ENCODE measurements around the gene MON2.

The MON2 gene

DNA sequence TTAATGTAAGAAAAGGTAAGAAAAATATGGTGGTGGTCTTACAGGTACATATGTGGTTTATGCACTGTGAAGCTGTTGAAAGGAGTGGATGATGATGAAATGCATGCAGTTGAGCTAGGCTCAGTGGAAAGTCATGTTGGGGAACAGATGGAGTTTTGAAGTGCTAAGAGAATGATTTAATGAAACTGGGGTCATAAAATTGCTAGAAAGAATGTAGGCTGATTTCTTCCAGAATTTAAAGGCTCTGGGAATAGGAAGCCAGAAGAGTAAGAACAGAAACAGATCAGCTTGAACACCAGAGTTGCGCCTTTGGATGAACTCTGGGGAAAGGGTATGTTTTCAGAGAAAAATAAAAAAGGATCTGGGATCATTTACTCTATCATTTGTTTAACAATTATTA lies 146.5 kb downstream of the MON2 start:
- no peak for DNase-seq (ENCODE audit: low read depth in 3 of 3)

DNA sequence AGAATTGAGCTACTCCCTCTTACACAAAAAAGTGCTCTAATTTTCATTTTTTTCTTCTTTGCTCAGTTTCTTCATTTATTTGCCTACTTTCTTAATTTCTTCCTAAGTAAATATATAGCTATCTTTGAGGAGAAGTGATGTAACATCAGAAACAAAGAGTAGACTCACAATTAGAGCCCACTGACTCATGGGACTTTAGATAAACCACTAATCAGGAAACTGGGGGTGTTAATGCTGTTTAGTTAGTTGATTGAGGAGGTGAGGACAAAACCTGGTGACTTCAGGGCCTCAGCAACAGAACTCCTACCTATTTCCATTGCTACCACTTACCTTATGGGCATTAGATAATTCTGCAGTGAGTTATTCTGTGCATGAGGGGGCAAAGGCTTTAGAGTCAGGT lies 151.7 kb downstream of the MON2 start:
- no peak for DNase-seq (ENCODE audit: low read depth in 3 of 3)

DNA sequence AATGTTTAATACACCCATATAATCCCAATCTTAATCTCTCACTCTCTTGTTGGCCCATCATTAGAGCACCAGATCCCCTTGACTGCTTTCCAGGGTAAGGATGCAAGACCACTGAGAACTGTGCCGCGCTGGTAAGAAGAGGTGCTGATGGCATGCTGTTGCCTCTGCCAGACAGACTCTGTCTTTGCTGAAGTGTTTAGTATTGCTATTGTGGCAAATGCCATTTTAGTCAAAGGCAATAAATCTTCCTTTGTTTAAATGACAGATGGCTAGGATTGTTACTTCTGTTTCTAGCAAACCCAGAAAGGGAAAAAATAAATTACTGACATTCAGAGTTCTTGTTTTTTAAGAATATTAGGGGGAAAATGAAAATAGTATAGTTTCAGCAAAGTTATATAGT lies 152.3 kb downstream of the MON2 start:
- DNase-seq (ENCODE audit: low read depth in 3 of 3): no peak

DNA sequence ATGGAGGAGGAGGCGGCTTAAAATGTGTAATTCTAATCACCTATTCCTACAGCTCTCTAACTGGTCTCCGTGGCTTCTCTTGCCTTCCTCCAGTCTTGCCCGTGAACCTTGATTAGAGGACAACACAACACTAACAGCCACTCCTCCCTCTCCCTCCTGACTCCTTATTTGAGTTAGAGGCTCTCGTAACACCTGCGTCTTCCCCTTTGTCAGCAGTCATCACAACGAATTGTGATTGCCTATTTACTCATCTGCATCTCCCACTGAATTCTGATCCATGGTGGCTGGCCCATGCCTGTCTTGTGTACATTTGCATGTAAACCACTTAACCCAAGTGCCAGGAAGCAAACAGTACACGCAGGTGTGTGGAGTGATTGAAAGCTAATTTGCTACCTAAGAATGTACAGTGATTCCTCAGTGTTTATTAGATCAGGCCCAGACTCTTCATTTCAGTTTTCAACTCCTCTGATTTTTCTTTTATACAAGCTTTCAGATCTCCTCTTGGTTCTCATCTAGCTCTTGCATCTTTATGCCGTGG lies 154.5 kb downstream of the MON2 start:
- DNase-seq (ENCODE audit: low read depth in 3 of 3): no peak

DNA sequence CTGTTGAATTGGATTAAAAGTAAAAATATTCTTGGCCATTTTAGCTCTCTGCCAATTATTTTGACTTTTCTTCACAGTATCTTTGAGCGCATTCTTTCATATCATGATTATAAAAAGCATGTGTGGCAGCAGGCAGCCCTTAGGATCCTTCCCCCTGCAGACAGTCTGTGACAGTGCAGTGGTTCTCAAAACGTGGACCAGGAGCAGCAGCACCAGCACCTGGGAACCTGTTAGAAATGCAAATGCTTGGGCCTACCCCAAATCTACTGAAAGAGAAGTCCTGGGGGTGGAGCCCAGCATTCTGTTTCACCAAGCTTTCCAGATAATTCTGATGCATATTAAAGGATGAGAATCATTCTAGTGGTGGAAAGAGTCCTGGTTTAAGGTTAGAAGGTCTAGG lies 155.6 kb downstream of the MON2 start:
- DNase-seq (ENCODE audit: low read depth in 3 of 3): no peak

DNA sequence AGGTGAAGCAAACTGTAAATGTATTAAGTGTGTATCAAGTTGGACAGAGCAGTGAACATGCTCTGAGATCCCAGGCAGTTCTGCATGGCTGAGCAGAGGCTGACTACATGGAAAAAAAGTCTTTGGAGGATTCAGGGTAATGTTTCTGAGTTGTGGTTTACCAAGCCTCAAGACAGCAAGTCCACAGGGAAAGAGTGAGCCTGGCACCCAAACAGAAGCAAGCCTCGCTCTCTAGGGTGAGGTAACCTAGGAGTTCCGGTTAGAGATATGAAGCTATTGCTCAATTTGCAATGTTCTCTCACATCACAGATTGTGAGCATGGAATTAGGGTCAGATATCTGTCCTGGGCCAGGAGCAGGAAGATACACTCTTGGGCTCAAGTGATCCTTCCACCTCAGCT lies 158.6 kb downstream of the MON2 start:
- no peak for DNase-seq (ENCODE audit: low read depth in 3 of 3)

DNA sequence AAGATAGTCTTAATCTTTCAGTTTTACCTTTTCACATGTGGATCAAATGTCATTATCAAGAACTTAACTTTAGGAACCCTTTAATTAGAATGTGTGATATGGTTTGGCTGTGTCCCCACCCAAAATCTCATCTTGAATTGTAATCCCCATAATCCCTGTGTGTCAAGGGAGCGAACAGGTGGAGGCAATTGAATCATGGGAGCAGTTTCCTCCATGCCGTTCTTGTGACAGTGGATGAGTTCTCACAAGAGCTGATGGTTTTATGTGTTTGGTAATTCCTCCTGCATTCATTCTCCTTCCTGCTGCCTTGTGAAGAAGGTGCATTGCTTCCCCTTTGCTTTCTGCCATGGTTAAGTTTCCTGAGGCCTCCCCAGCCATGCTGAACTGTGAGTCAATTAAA lies 160.6 kb downstream of the MON2 start:
- DNase-seq (ENCODE audit: low read depth in 3 of 3): no peak

DNA sequence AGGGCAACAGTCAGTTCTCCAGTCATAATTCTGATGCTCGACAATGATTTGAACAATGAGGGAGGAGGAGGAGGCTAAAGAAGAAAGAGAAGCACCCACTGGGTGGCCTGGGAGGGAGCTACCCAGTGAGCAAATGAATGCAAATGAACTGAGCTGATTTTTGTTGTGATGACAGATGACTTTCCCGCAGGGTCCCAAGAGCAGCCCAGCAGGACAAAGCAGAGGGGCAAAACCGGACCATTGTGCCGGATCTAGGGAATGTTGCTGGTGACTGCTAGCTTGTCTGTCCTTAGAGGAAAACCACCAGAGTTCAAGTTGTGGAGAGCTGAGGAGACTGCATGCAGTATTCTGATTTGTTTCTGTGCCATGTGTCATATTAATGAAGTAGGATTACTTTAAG lies 162.8 kb downstream of the MON2 start:
- no peak for DNase-seq (ENCODE audit: low read depth in 3 of 3)

DNA sequence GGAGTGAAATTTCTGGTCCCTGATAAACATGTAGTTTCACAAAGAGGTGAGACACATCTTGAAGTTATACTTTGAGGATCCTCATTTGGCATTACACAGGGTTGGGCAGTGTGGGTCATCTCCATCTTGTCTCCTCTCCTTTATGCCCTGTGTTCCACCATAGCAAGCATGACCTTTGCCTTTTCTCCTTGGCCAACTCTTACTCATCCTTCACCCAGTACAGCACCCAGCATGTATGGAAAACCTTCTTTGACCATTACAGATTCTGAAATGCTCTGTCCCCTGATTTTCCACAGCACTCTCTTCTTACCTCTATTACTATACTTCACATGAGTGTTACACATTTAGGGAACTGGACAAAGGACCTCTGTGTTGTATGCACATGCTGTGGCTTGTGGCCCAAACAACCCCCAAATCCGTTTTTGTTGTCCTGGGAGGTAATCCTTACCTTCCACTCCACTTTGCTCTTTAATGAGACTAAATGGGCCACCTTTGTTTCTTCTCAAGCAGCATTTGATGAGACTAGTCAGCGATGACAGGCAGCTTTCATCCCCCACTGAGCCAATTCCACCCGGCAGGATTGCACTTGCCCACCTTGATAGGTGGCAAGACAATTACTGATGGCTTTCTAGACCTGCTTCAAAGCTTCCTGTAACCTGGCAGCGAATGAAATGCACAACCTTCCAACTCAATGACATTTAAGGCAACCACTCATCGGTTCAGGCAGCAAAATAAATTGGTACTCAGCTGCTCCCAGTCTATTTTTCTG lies 163.5 kb downstream of the MON2 start:
- no peak for DNase-seq (ENCODE audit: low read depth in 3 of 3)

DNA sequence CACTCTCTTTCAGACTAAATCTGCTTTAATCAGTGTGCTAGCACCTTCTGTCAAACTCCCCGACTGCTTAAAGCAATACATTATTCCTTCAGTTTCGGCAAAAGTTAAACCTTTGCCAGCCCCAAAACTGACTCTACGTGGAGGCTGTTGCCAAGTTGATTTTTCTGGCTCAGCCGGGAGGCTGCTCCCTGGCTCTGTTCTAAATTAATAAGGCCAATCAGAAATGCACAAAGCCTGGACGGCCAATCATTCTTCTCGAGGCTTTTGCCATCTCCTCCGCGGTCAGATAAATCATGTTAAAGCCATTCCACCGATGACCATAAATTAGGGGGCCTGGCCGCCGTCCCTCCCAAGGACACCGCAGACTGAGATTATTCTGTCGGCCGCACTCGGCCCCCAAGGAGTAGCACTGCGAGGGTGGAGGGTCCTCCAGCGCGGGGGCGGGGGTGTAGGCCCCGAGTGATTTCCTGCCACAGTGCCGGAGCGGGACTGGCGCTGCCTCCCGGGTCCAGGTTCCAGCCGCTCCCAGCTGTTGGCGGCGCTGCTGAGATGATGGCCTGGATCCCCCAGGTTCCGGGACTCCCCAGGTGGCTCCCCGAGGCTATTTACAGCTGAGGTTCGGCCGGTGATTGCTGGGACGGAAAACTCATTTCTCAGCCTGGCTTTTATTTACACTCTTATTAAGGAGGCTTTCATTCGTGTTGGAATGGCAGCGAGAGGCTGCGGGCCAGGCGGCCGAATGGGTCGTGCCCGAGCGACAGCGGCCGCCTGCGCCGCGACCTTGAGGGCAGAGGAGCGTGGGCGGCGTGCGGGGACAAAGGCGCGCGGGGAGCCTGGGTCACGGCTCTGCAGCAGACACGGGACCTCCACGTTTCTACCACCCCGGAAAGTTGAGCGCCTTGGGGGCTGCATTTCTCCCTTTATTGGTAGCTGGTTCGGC lies 165.1 kb downstream of the MON2 start:
- peak in 1 of 3 donors; percentile 4 for DNase-seq (ENCODE audit: low read depth in 3 of 3)

DNA sequence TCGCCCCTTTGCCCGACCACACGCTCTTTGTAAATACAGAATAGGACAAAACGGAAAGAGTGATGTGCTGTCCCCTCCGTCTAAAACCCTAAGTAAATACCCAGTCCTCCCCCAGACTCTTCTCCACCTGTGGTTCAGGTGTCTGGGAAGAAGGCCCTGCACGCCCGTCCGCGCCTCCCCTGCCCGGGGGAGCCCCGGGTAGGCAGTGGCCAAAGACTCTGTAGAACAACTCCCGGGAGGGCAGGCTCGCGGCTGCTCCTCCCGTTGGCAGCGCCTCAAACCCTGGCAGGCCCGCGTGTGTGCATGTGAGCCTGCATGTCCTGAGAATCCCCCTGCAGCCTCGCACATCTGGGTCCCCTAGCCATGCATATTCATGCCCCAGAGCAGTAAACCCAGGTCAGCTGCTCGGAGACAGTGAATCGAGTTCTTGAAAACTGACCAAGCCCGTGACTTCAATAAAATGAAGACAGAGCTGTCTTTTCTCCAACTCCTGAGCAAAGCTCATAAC lies 165.8 kb downstream of the MON2 start:
- DNase-seq (ENCODE audit: low read depth in 3 of 3): peak in 1 of 3 donors; percentile 4

DNA sequence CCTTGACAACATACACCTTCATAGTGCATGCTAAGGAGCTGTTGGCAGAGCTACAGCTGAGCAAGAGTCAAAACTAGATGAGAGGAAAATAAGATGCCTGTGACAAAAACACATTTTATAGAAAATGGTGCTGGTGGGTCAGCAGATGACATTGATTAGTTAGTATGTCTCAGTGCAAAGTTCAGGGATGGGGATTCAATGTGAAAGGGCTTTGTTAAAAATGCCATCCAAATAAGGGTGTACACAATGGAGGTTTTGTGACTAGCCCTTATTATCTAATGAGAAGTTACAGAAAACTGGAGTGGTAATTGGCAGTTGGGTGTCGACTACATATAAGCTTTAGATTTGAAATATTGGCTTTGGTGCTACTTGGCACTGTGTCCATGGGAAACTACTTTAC lies 169.0 kb downstream of the MON2 start:
- DNase-seq (ENCODE audit: low read depth in 3 of 3): no peak

DNA sequence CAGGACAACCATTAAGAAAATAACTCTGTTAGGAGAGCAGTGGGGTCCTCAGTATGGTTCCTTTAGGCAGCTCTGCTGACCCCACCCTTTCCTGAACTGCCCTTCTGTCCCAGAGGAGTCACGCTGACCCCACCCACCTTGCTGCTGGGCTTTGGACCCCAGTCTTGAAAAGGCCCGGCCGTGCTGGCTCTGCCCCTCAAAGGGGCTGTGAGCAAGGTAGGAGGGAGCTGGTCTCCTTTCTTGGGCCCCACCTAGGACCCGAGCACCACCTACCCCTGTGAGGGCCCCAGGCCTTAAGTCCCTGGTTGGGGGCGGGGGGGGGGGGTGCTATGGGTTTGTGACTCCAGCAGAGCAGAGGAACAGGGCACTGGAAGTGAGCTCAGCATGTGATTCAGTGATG lies 171.1 kb downstream of the MON2 start:
- DNase-seq (ENCODE audit: low read depth in 3 of 3): no peak

DNA sequence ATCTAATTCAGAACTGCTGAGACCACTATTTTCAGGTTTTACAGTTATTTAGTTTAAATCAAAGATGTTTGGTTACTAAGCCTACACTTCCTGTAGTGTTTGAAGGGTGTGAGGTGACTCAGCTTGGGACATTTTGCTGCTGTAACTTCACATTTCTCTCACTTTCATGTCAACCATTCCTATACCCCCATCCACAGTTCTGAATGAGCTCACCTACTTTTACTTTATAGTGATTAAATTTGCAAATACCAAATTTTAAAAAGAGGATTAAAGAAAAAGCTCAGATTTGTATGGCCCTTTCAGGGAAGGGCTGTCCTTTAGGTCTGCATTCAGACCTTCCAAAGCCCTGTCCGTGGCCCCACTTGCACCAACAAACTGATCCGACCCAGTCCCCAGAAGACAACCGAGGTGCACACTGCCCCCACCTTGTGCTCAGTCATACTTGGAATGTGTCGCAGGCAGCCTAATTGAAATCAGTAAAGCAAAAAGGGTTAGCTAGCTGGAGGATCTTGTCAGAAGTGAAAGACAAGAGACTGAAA lies 174.4 kb downstream of the MON2 start:
- peak in 2 of 3 donors; percentile 5 to 18 for DNase-seq (ENCODE audit: low read depth in 3 of 3)

DNA sequence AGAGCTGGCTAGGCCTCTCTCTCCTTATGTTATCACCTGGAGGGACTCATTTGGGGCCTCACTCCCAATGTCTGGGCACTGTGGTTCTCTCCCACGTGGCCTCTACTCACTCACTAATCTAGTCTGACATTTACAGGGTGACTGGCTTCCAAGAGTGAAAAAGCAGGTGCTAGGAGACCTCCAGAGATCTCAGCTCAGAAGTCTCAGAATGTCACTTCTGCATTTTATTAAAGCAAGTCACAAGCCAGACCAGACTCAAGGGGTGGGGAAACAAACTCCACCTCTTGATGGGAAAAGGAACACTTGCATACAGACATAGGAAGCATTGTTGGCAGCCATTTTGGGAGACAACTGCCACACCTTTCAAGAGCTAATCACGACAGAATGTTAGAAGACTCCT lies 175.9 kb downstream of the MON2 start:
- DNase-seq (ENCODE audit: low read depth in 3 of 3): no peak

DNA sequence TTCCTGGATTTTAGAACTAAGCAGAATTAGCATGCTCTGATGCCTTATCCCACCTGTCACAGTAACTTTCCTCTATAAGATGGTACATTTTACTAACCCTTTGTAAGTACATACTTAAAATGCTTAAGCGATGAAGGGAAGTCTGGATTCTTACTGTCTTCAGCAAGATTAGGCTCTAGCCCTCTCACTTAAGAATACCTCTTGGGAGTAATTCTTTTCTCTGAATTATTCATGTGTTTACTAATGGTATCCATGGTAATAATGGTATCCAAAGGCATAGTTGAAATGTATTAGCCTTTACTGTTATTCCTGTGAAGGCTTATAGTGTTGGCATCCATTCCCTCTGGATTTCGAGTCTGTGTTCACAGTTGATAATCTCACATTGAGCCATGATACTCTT lies 176.9 kb downstream of the MON2 start:
- DNase-seq (ENCODE audit: low read depth in 3 of 3): no peak

DNA sequence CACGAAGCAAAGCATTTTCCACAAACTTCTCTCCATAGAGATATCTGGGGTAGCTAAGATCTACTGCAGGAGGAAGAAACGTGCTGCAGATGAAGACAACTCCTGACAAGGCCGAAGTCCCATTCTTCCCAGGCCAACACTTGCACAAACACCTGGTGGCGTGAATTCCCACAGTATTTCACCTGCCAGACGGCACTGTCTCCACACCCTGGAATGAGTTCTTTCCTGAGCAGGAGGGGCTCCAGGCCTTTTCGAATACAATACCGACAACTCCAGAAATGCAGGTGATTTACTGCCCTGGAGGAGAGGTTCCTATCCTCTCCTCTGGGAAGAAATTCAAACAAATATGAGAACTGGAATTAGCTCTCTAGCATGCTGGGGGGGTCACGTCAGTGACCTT lies 179.9 kb downstream of the MON2 start:
- DNase-seq (ENCODE audit: low read depth in 3 of 3): no peak

DNA sequence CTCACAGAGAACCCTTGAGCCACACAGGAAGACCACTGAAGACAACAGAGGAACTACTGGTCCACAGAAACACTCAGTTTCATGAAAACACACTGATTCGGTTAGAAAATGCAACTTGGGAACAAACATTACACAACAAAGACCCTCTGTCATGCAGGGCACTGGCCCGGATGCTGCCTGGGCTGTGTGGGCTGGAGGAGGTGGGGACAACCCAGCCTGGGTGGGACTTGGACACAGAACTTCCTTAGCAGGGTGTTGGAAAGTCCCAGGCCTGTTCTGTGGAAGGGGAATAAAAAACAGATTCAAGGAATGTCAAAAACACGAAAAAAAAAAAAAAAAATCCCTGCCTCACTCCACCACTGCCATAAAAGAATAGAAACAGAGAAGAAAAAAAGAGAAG lies 181.0 kb downstream of the MON2 start:
- DNase-seq (ENCODE audit: low read depth in 3 of 3): no peak

DNA sequence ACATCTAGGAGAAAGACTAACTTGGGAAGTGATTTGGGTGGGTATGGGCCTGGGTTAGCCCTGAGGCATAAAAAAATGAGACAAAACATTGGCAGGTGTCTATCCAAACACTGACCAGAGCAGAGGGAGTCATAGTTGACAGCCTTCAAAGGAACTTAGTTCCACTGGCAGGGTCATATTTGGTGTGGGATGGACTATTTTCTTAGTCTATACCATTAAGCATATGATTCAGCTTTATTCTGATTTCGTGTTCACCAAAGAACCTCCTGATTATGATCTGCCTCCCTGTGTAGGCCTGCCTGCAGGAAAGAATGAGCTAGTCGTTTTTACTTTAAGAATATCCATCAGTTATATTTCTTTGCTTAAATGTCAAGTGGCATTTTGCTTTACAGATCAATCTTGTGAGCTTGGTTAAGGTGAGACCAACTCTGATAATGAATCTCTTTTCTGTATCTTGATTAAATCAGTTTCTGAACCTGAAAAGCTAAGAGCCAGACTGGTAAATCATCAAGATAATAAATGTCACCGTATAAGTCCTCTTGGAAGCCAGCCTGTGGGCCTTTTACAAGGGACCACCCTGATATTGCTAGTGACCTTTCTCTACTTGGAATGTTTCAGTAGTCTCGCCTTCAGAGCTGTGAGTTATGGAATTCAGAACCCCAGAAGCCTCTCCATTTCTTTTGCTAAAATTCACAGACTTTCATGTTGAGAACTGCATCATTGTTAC lies 182.9 kb downstream of the MON2 start:
- DNase-seq (ENCODE audit: low read depth in 3 of 3): no peak

Data from stimulated activated CD4-positive, alpha-beta T cell treated with anti-CD3 and anti-CD28 coated beads, TNF-alpha, amount 100 ng/mL, for 48 hours (primary cell).